HS-5 (cell line): ENCODE measurements around the gene MTHFS.
"Not testable (repeated sequence)": the region's sequence is repeated elsewhere in the genome, so short reads cannot be mapped to it uniquely, and the experiment has no call there.

Experiments
- DNase-seq: peaks from one replicate; pipeline ENCODE4 v3.0.0-alpha.2; 2012; ENCODE audit warnings: low read depth

Gene MTHFS

GRCh38 chr15:79896634-79897379 lies at the start of gene MTHFS:
TSS of gene MTHFS (minus strand) at chr15:79897014. CDS start at chr15:79896988, 26 bp downstream.
- DNase-seq, result peak; percentile 43

GRCh38 chr15:79944622-79945021 lies 47.8 kb upstream of the MTHFS start:
- no peak for DNase-seq

GRCh38 chr15:79943820-79944219 lies 47.0 kb upstream of the MTHFS start:
- DNase-seq, result peak; percentile 29

- DNase-seq, result peak; percentile 53
Measured at GRCh38 chr15:79942741-79943481, 46.1 kb upstream of the MTHFS start.

- DNase-seq, result no peak
Measured at GRCh38 chr15:79939399-79939798, 42.6 kb upstream of the MTHFS start.

- no peak for DNase-seq
Measured at GRCh38 chr15:79938143-79938542, 41.3 kb upstream of the MTHFS start.

- not testable (repeated sequence) for DNase-seq
Measured at GRCh38 chr15:79935556-79936201, 38.9 kb upstream of the MTHFS start.

GRCh38 chr15:79933231-79933630 lies 36.4 kb upstream of the MTHFS start:
- no peak for DNase-seq

GRCh38 chr15:79932447-79932846 lies 35.6 kb upstream of the MTHFS start:
- no peak for DNase-seq

- no peak for DNase-seq
Measured at GRCh38 chr15:79930516-79930915, 33.7 kb upstream of the MTHFS start.

GRCh38 chr15:79929412-79929811 lies 32.6 kb upstream of the MTHFS start:
- DNase-seq, result no peak

GRCh38 chr15:79926116-79926515 lies 29.3 kb upstream of the MTHFS start:
- DNase-seq, result not testable (repeated sequence)

- DNase-seq, result no peak
Measured at GRCh38 chr15:79924379-79924778, 27.6 kb upstream of the MTHFS start.

- DNase-seq, result peak; percentile 81
Measured at GRCh38 chr15:79923515-79924169, 26.8 kb upstream of the MTHFS start.

- no peak for DNase-seq
Measured at GRCh38 chr15:79923079-79923514, 26.3 kb upstream of the MTHFS start.

GRCh38 chr15:79922512-79923078 lies 25.8 kb upstream of the MTHFS start:
- DNase-seq, result no peak

- DNase-seq, result no peak
Measured at GRCh38 chr15:79919749-79920511, 23.1 kb upstream of the MTHFS start.

- DNase-seq, result no peak
Measured at GRCh38 chr15:79919090-79919748, 22.4 kb upstream of the MTHFS start.

- no peak for DNase-seq
Measured at GRCh38 chr15:79918278-79918677, 21.5 kb upstream of the MTHFS start.

GRCh38 chr15:79916502-79917132 lies 19.8 kb upstream of the MTHFS start:
- DNase-seq, result no peak
